Measurements from ENCODE around the gene SMIM41.

DNA sequence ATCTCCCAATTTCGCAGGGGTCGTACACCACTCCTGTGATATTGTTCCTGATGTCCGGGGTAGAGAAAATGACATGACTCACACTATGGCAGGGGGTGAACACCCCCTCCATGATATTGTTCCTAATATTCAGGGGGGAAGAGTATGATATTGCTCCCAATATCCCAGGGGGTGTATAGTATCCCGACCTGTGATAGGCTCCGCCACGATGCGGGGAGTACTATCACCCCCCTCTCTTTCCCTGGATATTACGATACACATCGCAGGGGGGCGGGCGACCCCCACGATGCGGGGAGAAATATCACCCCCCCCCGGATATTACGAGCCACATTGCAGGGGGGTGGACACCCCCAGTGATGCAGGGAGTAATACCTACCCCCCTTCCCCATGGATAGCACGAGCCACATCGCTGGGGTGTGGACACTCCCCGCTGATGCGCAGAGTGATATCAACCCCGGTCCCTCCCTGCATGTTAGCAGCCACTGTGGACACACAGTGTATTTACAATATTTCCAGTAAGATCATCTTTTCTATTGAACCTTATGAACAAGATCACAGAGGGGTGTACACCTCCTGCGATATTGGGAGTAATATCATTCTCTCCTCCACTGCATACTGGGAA, 17.7 kb downstream of the SMIM41 start:
- no peak for TF ChIP-seq CTCF (IDR thresholded peaks at IDR 0.05)
- no peak for TF ChIP-seq POLR2A (IDR thresholded peaks at IDR 0.05)
